ENCODE data around the gene FAM180A. TPM values are rescaled to one million over a fixed set of nuclear protein-coding genes. Genes with fewer than 3 reads are reported as not detected.
A peak's percentile ranks its signal among the peaks of the same experiment; 100 is the strongest.

The FAM180A gene
- polyA plus RNA-seq, 1 experiment: 5.5 TPM

- H3K27ac ChIP-seq (ENCODE audit: low read depth, low read length): peak overlapping the region; percentile 48
- no peak overlapping the region for H3K4me3 ChIP-seq (ENCODE audit: low read depth, low read length)
- ChIA-PET CTCF (interaction anchor here (0.9 to 1.6 kb wide), 2 partner anchors 9 to 43 kb away, joined by 3 to 4 read pairs; no protein-coding TSS in a partner anchor), POLR2A (interaction anchor here (1.0 to 1.5 kb wide), 2 partner anchors 28 to 53 kb away, joined by 3 to 4 read pairs; no protein-coding TSS in a partner anchor)
- DNase-seq (ENCODE audit: low read depth, low spot score): peak; percentile 42
- TF ChIP-seq CTCF (IDR thresholded peaks at IDR 0.05; ENCODE audit: low read depth, low read length): no peak
- H3K9me3 ChIP-seq (ENCODE audit: control insufficient read depth, insufficient read depth, low read length): no peaks in the 10 kb centered on the region; the same call in 1 of the 2 replicates
- no peaks in the 10 kb centered on the region for H3K27me3 ChIP-seq (ENCODE audit: control insufficient read depth, insufficient read depth, low read length)
These were observed 31.9 kb downstream of the FAM180A start for GRCh38 chr7:135716677-135717238.

GRCh38 chr7:135715673-135716072 lies 32.9 kb downstream of the FAM180A start:
- Histone ChIP-seq H3K9me3 (ENCODE audit: control insufficient read depth, insufficient read depth, low read length) (no peaks in the 10 kb centered on the region; the same call in 1 of the 2 replicates), H3K27ac (ENCODE audit: low read depth, low read length) (no peak overlapping the region), H3K27me3 (ENCODE audit: control insufficient read depth, insufficient read depth, low read length) (no peaks in the 10 kb centered on the region), H3K4me3 (ENCODE audit: low read depth, low read length) (no peak overlapping the region)
- no peak for DNase-seq (ENCODE audit: low read depth, low spot score)
- POLR2A ChIA-PET: interaction anchor here (1.5 kb wide), 1 partner anchor 29 kb away, joined by 4 read pairs; no protein-coding TSS in a partner anchor
- CTCF ChIA-PET: interaction anchor here (0.6 to 1.6 kb wide), 2 partner anchors 42 to 70 kb away, joined by 3 to 4 read pairs; no protein-coding TSS in a partner anchor
- no peak for TF ChIP-seq CTCF (IDR thresholded peaks at IDR 0.05; ENCODE audit: low read depth, low read length)

GRCh38 chr7:135715055-135715522 lies 33.5 kb downstream of the FAM180A start:
- no peak for TF ChIP-seq CTCF (IDR thresholded peaks at IDR 0.05; ENCODE audit: low read depth, low read length)
- Histone ChIP-seq H3K9me3 (ENCODE audit: control insufficient read depth, insufficient read depth, low read length) (no peaks in the 10 kb centered on the region; the same call in 1 of the 2 replicates), H3K27me3 (ENCODE audit: control insufficient read depth, insufficient read depth, low read length) (no peaks in the 10 kb centered on the region), H3K4me3 (ENCODE audit: low read depth, low read length) (no peak overlapping the region), H3K27ac (ENCODE audit: low read depth, low read length) (no peak overlapping the region)
- DNase-seq (ENCODE audit: low read depth, low spot score): no peak
- POLR2A ChIA-PET: no interaction called here
- CTCF ChIA-PET: interaction anchor here (1.1 to 1.6 kb wide), 2 partner anchors 42 to 69 kb away, joined by 4 read pairs; no protein-coding TSS in a partner anchor

GRCh38 chr7:135714534-135715009 lies 34.0 kb downstream of the FAM180A start:
- TF ChIP-seq CTCF (IDR thresholded peaks at IDR 0.05; ENCODE audit: low read depth, low read length): no peak
- CTCF ChIA-PET: interaction anchor here (1.1 to 1.4 kb wide), 4 partner anchors 10 to 69 kb away, joined by 3 to 9 read pairs (median 4); no protein-coding TSS in a partner anchor
- peak; percentile 38 for DNase-seq (ENCODE audit: low read depth, low spot score)
- Histone ChIP-seq H3K4me3 (ENCODE audit: low read depth, low read length) (no peak overlapping the region), H3K27ac (ENCODE audit: low read depth, low read length) (peak overlapping the region; percentile 55), H3K9me3 (ENCODE audit: control insufficient read depth, insufficient read depth, low read length) (no peaks in the 10 kb centered on the region; the same call in 1 of the 2 replicates), H3K27me3 (ENCODE audit: control insufficient read depth, insufficient read depth, low read length) (no peaks in the 10 kb centered on the region)
- POLR2A ChIA-PET: interaction anchor here (1.0 kb wide), 1 partner anchor 30 kb away, joined by 3 read pairs; no protein-coding TSS in a partner anchor
